Fibroblast of villous mesenchyme (primary cell): ENCODE results near the gene PPAN. TPM values are rescaled to one million over a fixed set of nuclear protein-coding genes. Genes with fewer than 3 reads are reported as not detected.

ENCODE experiments used
- DNase-seq: peaks from one replicate; pipeline ENCODE4 v3.0.0-alpha.2; 2010; ENCODE audit warnings: low read depth
- H3K4me3 ChIP-seq: 2 replicates; pipeline ENCODE4 v1.5.1; 2011; ENCODE audit warnings: low read depth, mild to moderate bottlenecking, low read length
- CTCF ChIP-seq: IDR thresholded peaks from 2 replicates; pipeline ENCODE4 v1.5.1; 2012; ENCODE audit warnings: low read depth, mild to moderate bottlenecking, low read length; ENCODE audit not compliant: insufficient read depth
- total RNA-seq: library from RNA; depleted of rRNA; stranded (reverse); fragments of >200 nt; gene quantifications from 2 replicates; pipeline ENCODE4 v1.2.3, GENCODE V29; 2012

The PPAN gene
- 23.8 and 28.1 TPM in 2 replicates for total RNA-seq

GRCh38 chr19:10106100-10106936 is at the start of gene PPAN:
Gene PPAN, plus strand, starts transcription at chr19:10106362. Its CDS starts 33 bp downstream, at chr19:10106395.
- peak within 1 kb of the TSS; percentile 81 for H3K4me3 ChIP-seq
- no peak for TF ChIP-seq CTCF
- peak; percentile 99 for DNase-seq

GRCh38 chr19:10061717-10062310 is 44.3 kb upstream of the PPAN start:
- peak; percentile 7 for DNase-seq

GRCh38 chr19:10068205-10068604 is 38.0 kb upstream of the PPAN start:
- DNase-seq = no peak

More at GRCh38 chr19:10061717-10062310, 44.3 kb upstream of the PPAN start:
- H3K4me3 ChIP-seq = no peak overlapping the region
- TF ChIP-seq CTCF = no peak

GRCh38 chr19:10069046-10069445 is 37.1 kb upstream of the PPAN start:
- no peak for DNase-seq
- H3K4me3 ChIP-seq = no peak overlapping the region
- no peak for TF ChIP-seq CTCF

More at GRCh38 chr19:10068205-10068604, 38.0 kb upstream of the PPAN start:
- TF ChIP-seq CTCF = no peak
- no peak overlapping the region for H3K4me3 ChIP-seq

- H3K4me3 ChIP-seq = no peak overlapping the region
- TF ChIP-seq CTCF = no peak
- no peak for DNase-seq
Measured at GRCh38 chr19:10070730-10071446, 35.3 kb upstream of the PPAN start.

GRCh38 chr19:10074153-10074552 is 32.0 kb upstream of the PPAN start:
- peak; percentile 24 for DNase-seq
- peak; percentile 34 for TF ChIP-seq CTCF
- no peak overlapping the region for H3K4me3 ChIP-seq
